HG02938 (cell line): ENCODE data around the gene C1orf198.

ENCODE experiments used
- ATAC-seq: cut with Tn5 transposase; IDR thresholded peaks from one replicate; pipeline ENCODE4 v1.9.1; 2021; ENCODE audit warnings: mild to moderate bottlenecking, moderate library complexity; ENCODE audit not compliant: unreplicated experiment

Gene C1orf198

DNA sequence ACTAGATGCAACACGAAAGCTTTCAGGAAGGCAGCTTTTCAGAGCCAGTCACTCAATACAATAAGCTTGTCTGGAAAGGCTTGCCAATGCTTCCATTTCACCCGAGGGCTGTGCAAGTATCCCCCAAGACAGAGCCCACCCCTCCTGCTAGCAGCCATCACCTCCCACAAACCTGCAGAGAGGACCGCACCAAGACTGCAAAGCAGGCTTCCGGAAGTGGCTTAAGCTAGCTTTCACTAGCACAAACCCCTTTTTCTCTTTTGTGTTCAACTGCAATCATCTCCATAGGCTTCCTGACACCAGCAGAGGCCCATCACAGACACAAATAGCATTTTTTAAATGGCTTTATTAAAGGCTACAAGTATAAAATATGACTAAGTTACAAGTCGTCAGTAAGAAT, 31.5 kb downstream of the C1orf198 start:
- ATAC-seq, result no peak

DNA sequence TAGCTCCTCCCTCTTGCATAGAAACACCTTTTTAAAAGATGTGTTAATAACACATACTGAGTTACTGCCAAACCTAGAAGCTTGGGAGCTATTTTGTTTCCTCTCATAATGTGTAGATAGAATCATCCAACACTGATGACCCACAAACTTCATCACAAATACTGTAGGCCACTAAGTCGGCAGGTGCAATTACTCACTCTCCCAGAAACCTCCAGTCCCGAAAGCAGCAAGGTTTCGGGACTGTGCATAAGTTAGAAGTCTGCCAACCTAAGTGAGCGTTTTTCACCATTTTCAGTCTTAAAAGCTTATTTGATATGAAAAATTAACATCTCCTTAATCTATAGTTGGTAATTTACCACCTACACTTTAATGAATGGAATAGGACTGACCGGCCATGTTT, 32.0 kb downstream of the C1orf198 start:
- no peak for ATAC-seq

DNA sequence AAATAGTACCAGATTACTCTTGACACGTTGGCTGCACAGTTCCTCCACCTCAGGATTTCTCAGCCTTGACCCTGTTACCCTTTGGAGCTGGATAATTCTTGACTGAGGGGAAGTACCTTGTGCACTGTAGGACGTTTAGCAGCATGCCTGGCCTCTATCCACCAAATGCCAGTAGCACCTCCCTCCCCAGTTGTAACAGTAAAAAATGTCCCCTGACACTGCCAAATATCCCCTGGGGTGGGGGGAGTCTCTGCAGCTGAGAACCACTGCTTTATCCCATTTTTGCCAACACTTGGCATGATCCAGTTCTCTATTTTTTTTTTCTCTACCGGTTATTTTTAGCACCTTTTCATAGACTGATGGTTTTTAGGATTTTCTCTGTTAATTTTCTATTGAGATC, 34.0 kb downstream of the C1orf198 start:
- ATAC-seq, result no peak

DNA sequence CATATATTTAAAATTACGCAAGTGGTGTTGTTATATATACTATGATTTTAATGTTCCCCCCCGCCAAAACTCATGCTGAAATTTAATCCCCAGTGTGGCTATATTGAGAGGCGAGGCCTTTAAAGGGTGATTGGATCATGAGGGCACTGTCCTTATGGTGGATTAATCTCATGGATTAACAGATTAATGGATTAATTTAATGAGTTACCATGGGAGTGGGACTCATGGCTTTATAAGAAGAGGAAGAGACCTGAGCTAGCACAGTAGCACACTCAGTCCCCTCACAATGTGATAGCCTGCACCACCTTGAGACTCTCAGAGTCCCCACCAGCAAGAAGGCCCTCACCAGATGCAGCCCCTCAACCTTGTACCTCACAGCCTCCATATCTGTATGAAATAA, 34.8 kb downstream of the C1orf198 start:
- no peak for ATAC-seq

DNA sequence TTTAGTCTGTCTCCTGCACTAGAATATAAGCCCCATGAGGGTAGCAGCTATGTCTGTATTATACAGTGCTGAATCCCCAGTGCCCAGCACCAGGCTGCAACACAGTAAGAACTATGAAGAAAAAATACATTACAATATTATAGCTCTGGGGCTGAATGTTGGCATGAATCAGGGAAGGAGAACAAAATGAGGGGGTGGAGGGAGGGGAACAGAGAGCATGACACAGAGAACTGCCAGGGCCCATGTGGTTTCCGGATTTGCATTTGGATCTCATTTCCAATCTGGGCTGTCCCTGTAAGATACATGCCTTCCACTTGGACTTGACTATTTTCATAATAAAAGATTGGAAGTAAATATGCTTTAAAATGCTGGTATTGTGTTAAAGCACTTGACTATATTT, 35.8 kb downstream of the C1orf198 start:
- no peak for ATAC-seq

DNA sequence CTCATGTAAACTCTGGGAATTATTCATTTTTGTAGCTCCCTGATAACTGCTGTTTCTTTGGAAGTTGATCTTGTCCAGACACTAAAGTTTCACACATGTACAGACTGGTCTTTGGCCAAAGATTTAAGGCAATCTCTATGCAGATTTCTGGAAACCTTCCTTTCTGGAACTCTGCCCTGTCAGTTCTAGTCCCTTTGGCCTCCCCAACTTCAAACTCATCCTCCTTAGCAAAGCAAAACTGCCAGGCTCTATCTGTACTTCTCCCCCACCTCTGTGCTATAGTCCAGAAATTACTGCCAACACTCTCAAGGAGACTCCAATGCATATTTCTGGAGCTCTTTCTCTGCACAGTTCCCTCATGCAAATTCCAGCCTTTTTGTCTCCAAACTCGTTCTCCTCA, 36.5 kb downstream of the C1orf198 start:
- no peak for ATAC-seq

DNA sequence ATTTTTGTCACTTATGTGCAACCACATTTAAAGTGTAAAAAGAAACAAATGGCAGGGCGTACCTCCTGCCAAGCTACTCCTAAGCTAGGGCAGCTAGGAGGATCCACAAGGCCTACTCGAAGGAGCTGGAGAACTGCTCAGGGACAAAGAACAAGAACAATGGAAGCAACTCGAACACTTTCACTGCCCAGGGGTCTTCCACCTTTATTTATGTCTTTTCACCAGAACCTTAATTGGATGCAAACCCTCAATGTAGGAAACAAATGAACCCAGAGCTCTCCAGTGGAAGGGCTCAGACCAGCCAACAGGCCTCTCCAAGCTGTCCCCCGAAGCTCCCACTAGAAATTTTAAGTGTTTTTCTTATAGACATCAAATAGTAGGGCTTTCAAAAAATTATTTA, 39.9 kb downstream of the C1orf198 start:
- ATAC-seq, result no peak

DNA sequence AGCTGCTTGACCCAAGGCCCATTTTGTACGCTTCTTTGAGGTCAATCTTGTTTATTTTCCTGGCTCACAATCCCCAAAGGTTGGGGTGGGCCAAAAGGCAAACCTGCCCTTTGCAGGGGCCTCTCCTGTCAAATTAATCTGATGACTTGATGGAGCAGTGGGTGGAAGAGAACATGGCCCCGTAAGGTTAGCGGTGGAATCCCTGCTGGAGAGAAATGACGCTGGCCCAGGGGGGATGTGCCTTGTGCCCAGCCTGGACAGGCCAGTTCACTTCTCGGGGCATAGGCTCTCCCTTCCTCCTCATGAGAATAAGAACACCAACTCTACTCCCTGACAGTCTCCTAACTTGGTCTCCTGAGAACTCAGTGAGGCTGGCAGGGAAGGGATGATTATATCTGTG, 40.5 kb downstream of the C1orf198 start:
- no peak for ATAC-seq

DNA sequence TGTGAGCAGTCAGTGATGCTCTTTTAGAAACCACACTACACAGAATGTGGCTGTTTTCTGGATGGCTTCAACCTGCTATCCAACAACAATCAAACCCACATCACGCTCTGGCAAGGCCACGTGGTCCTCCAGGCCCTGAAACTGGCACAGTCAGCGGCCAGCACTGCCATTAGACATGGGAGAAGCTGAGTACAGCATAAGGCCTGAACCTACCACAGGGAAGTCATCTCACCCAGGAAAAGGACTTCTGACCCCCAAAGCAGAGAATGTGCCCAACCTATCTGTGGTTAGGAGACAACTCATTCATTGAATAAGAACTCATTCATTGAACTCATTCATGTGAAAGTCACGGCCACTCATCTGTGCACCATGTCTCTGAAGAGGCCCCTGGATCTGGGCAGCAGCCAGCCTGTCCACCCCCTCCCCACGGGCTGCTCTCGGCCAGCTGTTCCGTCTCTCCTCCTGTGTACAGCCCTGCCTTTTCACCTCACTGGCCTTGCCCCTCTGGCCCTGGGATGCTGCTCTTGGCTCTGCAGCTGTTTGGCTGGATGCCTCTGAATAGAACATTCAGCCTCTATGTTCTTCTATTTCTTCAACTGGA, 41.1 kb downstream of the C1orf198 start:
- no peak for ATAC-seq

DNA sequence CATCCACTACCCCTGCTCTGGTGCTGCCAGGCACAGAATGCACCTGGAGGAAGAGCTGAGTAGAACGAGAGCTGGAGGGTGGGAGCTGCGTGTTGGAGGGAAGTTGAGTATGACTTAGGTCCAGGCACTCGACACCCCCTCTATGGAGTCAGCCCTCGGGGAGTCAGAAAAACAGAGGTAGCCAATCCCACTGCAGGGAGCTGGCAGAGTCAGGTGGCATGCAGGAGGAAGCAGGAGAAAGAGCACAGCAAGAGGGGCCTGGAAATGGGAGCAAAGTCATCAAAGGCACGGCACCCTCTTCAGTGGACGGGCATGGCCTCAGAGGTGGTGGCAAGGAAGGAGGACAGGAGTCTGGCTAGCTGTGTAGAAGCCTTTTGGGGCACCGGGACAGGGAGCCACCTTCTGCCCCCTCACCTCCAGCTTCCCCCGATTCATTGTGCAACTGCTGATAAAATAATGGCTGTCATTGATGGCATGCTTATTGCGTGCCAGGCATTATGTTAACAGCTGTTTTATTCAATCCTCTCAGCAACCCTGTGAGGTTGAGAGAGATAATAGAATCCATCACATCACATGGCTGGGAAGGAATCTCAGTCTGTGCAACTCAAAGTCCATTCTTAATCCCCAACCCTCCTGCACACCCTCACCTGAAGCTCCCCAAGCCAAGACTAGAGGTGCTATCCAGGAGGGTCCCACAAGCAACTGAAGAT, 42.0 kb downstream of the C1orf198 start:
- no peak for ATAC-seq

DNA sequence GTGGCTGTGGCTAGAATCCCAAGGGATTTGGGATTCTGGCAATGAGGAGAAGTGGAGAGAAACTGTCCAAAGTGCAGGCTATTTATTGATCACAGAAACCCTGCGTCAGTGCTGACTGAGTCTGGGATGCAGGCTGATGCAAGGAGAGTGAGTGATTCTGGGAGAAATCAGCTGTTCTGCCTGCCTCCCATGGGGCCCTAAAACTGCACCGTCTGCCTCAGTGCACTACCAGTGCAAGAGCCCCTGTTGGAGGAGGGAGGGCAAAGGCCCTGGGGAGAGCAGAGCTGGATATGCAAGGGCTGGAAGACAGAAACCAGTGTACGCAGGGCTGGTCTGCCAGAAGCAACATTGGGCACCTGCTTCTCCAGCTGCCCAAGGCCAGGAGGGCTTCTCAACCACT, 42.6 kb downstream of the C1orf198 start:
- ATAC-seq, result no peak

DNA sequence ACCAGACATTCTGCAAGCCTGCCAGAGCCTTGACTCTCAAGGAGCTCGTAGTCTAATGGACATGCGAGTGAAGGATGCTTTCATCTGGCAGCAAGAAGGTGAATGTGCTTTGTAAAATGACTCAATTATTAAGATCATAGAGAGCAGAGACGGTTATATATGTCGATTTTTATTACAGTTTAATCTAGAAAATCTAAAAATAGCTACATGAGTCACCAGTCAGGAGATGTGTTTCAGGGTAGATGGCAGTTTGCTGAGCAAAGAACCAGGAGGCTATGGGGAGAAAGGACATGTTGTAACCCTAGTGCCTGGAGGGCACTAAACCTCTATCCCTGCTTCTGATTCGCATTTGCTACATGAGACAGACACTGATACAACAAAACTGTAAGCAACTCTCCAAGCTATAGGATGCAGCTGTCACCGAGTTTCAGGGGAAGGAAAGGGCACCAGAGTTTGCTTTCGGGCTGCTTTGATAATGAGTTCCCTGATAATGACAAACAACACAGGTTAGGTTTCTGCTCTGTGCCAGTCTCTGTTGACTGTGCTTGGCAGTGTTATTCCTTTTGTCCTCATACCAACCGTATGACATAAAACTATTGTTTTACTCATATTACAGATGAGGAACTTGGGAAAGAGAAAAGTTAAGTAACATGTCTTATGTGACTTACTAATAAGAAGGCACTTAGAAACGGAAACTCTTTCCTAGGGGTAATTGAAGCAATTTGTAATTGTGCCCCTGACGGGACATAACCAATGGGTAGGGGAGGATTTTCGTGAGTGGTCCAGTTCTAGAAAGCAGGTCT, 43.2 kb downstream of the C1orf198 start:
- ATAC-seq, result no peak

DNA sequence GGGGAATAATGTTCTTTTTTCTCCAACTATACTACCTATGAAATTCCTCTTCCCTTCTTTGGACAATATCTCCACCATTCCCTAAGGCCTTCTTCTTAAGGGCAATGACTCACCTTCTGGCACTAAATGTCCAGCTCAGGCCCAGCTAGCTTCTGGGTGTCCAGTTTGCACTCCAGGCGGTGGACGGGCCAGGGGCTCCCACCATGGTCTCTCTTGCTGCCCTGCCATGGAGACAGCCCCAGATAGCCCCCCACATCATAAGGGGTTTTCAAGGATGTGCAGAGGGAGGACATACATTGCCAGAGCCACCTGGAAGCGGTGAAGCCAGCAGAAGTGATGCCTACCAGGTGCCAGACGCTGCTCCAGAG, 43.8 kb downstream of the C1orf198 start:
- ATAC-seq, result no peak

DNA sequence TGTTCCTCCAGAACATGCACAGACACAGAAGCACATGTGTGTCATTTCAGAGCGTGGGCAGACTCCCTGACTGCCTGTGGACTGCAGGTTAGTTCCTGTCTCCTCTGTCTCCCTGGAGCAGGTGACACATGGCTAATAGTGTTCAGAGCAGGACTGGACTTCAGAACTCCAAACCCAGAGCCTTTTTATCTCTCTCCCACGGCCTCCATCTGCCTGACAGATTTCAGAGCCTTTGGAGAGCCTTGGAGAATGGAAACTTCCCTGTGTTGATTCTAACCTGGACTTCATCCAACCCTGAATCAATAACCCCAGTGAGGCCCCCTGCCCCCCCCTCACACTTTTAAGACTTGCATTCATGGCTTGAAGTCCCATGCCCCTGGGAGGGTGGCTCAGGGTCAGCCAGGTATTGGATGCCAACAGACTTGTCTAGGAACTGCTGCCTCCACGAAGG, 44.4 kb downstream of the C1orf198 start:
- no peak for ATAC-seq

DNA sequence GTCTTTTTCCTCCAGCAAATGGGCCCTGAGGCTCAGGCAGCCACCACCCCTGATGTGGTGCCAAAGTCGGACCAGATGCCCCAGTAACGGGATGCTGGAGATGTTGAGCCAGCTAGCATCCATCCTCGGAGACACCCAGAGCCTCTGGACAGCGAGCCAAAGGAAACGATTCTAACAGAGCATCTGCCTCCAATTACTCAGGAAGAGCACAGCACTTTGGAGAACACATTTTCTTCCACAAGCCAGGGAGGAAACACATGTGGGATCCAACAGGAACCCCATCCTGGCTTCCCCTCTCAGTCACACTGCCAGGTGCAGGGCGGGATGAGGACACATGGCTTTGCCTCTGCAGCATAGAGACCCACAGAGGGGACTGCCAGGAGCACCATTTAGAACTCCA, 44.9 kb downstream of the C1orf198 start:
- no peak for ATAC-seq

DNA sequence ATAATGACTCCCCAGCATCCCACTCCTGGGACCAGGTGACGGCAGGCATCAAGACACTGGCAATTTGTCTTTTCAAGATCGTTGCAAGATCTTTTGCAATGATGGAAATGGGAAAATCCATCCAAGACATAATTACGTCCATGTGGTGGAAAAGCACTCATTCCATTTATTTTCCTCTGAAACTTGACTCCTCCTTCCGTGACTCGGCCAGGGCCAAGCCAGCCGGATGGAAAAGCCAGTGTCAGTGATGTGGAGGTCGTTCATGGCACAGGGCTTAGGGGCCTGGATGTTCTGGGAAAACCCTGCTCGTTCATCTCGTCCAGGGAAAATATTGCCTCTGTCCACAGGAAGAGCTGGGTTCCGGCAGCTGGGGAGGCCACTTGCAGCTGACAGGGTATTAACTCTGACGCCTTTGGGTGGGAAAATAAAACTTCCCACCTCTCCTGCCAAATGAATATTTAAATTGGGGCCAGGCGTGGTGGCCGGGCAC, 46.2 kb downstream of the C1orf198 start:
- ATAC-seq, result no peak

DNA sequence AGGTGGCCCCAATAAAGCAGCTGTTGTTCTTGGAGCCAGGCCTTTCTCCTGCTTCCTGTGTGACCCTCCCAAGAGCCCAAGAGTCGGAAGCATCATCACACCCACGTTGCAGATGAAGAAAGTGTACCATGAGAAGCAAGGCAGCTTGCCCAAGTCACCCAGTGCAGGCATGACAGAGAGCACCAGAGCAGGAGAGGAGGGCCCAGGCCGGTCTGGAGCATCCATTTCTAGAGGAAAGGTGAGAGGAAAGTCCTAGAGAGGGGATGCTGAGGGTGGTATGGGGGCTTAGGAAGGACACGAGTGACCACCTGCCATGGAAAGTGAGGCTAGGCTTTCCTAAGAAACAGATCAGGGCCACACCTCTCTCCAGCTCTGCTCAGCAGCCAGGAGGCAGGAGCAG, 47.0 kb downstream of the C1orf198 start:
- ATAC-seq, result no peak

DNA sequence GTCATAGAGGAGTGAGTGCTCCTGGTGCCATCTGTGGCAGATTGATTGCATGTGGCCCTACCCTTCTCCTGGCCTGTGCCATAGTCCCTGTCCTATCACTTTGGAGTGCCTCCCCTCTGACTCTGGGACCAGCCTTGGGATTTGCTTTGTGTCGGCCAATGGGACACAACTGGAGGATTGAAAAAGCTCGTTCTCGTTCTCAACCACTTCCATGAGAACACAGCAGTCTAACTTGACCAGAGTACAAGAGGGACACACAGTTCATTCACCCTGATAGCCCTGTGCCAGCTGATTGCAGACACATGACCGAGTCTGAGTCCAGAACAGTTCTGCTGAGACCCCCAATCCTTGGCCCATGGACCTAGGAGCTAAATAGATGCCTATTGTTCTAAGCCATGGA, 47.8 kb downstream of the C1orf198 start:
- ATAC-seq, result no peak

DNA sequence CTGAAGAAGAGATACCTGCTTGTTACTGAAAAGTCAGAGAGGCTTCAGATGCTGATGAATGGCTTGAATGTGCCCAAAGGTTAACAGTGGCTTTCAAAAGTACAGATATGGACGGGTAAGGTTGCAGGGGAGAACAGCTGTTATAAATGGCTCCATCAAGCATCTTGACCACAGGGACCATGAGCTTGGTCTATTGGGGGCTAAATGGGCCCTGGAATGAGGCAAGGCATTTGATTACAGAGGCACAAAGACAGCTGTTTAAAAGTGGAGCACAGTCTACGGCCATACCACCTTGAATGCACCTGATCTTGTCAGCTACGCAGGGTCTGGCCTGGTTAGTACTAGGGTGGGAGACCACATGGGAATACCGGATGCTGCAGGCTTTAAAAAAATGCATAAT, 48.3 kb downstream of the C1orf198 start:
- no peak for ATAC-seq

DNA sequence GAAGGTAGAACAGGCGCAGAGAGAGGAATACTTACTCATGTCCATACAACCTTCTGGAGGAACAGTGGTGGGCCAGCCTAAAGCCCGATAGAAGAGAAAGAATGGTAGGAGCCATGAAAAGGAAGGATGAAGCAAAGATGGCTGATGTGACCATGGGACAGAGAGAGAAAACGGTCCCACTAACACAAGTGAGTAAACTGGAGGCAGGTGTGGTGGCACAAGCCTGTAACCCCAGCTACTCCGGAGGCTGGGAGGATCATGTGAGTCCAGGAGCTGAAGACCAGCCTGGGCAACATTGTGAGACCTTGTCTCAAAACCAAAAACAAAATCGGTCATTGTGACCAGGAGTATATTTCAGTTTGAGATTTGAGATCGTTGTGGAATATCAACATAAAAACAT, 49.4 kb downstream of the C1orf198 start:
- ATAC-seq, result no peak

DNA sequence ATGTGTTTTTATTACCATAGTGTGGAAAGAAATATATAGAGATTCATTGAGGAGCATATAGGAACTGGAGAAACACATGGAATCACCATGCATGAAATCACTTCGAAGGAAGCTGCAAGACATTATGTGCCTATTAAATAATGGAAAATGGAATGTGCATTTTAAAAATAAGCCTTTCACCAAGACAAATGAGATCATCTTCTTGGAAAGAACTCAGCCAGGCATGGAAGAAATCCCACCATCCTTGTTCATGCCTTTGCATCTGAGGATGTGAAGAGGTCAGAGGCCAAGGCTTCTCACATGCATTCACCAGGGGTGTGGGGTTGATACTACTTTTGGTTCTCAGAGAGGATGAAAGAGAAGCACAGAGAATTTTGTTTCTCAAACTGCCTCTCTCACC, 50.0 kb downstream of the C1orf198 start:
- ATAC-seq, result no peak

DNA sequence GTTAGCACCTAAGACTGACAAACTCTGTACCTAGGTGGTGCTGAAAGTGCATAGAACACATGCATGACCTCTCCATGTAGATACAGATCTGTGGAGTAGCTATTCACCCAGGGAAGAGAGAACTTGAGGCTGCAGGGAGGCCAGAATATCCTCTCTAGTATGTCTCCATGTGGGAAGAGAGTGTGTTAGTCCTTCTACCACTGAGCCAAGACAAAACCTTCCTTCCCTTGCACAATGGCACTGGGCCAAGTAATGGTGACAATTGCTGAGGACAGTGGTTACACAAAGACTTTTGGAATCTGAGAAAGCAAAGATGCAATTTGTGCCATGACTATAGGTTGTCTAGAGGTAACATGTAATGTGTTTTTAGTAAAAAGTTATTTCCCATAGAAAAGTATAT, 52.3 kb downstream of the C1orf198 start:
- no peak for ATAC-seq
